HG03095 (cell line): Measurements from ENCODE around the gene SRC.

Experiments
- ATAC-seq: cut with Tn5 transposase; IDR thresholded peaks from one replicate; pipeline ENCODE4 v1.9.1; 2021; ENCODE audit warnings: moderate library complexity; ENCODE audit not compliant: unreplicated experiment

Gene SRC

DNA sequence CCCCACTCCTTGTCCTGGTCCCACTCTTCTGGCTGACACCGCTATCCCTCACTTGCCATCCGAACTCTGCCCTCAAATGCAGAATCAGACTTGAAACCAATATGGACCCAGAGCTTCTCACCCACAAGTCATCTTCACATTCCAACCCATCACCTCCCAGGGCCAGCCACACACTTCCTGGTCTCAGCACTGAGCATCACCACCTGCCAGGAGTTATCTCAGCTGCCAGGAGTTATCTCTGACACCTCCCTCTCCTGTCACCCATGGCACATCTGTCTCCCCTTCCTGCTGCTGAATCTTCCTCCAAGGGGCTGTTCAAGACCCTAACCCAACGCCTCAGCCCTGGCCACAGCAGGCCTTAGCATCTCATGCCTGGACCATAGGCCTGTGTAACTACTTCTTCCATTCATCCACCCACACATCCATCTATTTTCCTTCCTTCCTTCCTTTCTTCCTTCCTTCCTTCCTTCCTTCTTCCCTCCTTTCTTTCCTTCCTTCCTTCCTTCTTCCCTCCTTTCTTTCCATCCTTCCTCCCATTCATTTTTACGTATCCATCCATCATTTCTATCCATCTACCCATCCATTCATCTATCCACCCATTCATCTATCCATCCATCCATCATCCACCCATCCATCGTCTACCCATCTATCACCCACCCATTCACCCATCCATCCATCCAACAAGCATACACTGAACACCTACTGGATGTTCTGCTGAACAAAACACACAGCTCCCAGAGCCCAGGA lies 100.5 kb downstream of the SRC start:
- no peak for ATAC-seq

- ATAC-seq: no peak
These were observed 101.7 kb downstream of the SRC start for GRCh38 chr20:37447688-37448087.

GRCh38 chr20:37449276-37449675 lies 103.3 kb downstream of the SRC start:
- ATAC-seq: no peak

DNA sequence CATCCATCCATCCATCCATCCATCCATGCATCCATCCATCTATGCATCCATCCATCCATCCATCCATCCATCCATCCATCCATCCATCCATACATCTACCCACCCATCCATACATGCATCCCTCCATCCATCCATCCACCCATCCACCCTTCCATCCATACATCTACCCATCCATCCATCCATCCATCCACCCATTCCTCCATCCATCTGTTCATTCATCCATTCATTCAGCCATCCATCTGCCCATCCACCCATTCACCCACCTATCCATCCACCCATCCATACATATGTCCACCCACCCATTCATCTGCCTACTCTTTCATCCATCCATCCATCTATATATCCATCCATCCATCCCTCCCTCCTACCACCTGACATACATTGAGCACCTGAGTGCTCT lies 104.4 kb downstream of the SRC start:
- ATAC-seq: no peak

DNA sequence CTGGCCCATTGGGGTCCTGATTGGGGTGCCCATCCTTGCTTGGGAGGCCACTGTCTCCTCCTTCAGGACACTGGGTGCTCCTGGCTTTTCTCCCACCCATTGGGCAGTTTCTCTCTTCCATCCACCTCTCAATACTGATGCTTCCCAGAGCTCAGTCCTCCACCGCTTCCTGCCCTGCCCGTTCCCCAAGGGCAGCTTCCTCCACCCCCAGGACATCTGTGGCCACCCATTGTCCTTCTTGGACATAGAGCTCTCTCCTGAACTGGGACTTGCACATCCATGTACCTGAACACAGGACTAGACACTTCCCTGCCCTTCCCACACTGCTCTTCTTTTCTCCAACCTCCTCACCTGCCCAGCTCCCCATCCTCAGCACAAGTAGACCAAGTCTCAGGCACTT lies 105.7 kb downstream of the SRC start:
- ATAC-seq: no peak

DNA sequence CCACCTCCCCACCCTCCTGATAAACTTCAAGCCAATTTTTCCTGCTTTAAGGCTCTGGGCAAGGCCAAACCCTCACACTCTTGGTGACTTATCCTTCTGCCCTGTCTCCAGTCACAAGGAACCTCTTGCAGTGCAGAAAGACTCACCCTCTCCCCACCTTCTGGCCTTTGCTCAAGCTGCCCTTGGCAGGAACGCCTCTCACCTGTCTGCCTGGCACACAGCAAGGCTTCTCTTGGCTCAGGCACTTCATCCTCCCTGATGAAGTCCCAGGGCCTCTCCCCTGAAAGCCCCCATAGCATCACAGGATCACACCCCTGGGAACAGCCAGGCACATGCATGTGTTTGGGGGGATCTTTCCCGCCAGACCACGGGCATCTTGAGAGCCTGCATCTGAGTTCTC lies 106.3 kb downstream of the SRC start:
- no peak for ATAC-seq

DNA sequence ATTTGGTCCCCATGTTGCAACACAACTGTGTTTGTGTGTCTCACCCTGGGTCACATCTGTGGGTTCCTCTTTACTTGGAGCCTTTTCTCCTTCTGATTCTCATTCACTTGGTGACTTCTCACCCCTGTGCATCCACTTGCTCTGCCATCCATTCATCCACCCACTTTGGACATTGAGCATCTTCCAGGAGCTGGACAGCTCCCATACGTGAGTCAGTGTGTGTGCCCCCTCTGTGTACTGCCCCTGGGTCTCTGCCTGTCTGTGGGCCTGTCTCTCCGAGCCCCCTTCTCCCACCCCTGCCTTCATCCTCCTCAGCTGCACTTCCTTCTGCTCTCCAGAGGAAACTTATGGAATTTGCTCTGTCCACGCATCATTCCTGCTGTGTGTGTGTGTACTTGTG lies 107.3 kb downstream of the SRC start:
- ATAC-seq: no peak

DNA sequence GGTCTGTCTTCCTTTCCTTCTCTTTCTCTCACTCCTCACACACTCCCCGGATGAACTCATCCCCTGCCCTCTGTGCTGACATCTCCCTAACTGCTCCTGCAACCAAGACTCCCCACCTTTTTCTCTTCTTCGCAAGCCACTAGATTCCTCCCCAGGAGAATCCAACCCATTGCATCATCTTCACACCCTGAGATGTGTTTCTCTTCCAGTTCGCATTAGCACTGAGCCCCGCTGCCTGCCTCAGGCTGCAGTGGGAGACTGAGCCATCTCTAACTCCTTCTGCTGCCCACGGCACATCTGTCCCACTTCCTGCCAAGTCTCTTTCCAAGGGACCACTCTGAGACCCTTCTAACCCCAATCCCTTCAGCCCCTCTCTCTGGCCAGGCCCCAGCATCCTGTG lies 107.9 kb downstream of the SRC start:
- no peak for ATAC-seq

GRCh38 chr20:37454636-37455385 lies 108.9 kb downstream of the SRC start:
- ATAC-seq: no peak
